CD4-positive, alpha-beta memory T cell (primary cell): ENCODE measurements around the gene SKP2. TPM values are rescaled to one million over a fixed set of nuclear protein-coding genes. Genes with fewer than 3 reads are reported as not detected.
A peak's percentile ranks its signal among the peaks of the same experiment; 100 is the strongest.

Experiments used
- CTCF ChIA-PET: fragments of 350-600 bp; sonication (Branson Sonifier 250); formaldehyde crosslinking; loops from one replicate; lab custom pipeline; 2021; ENCODE audit warnings: inconsistent platforms; ENCODE audit not compliant: partially characterized antibody; lab: Charles Lee
- POLR2A ChIA-PET: fragments of 350-600 bp; sonication (Branson Sonifier 250); formaldehyde crosslinking; loops from one replicate; lab custom pipeline; 2021; ENCODE audit not compliant: partially characterized antibody; lab: Charles Lee
- DNase-seq, 5 donors: peaks; one replicate each; pipeline versions ENCODE4 v3.0.0 to v3.0.0-alpha.2; 2020 to 2022; ENCODE audit warnings: mixed read lengths in 1 of 5
- H3K27ac ChIP-seq: one replicate; pipeline ENCODE4 v1.7.0; 2013; ENCODE audit warnings: low read depth, low read length
- H3K27me3 ChIP-seq: 2 replicates; pipeline ENCODE4 v1.7.0; 2013; ENCODE audit warnings: mild to moderate bottlenecking, low read length, moderate library complexity; ENCODE audit not compliant: insufficient read depth
- H3K36me3 ChIP-seq: 2 replicates; pipeline ENCODE4 v1.7.0; 2013; ENCODE audit warnings: mild to moderate bottlenecking, low read length, moderate library complexity; ENCODE audit not compliant: insufficient read depth
- H3K4me1 ChIP-seq: 2 replicates; pipeline ENCODE4 v1.7.0; 2013; ENCODE audit warnings: mild to moderate bottlenecking, low read length, moderate library complexity; ENCODE audit not compliant: insufficient read depth
- H3K4me3 ChIP-seq, 2 donors: one replicate each; pipeline ENCODE4 v1.7.0; 2013; ENCODE audit warnings: low read length in 2 of 2, mild to moderate bottlenecking in 1 of 2
- H3K9me3 ChIP-seq, 2 donors: one replicate each; pipeline ENCODE4 v1.7.0; 2013; ENCODE audit warnings: low read length in 2 of 2, control low read depth in 1 of 2; ENCODE audit not compliant: control insufficient read depth in 1 of 2
- H3K27ac Mint-ChIP-seq, 7 donors: one replicate each; pipeline ENCODE4 v1.8.0; 2020 to 2021; ENCODE audit warnings: mixed read lengths in 7 of 7, mild to moderate bottlenecking in 6 of 7, inconsistent platforms in 3 of 7, moderate library complexity in 3 of 7
- H3K27me3 Mint-ChIP-seq, 2 donors: one replicate each; pipeline ENCODE4 v1.8.0; 2020 to 2021; ENCODE audit warnings: mixed read lengths in 2 of 2
- H3K36me3 Mint-ChIP-seq, 2 donors: one replicate each; pipeline ENCODE4 v1.8.0; 2020 to 2021; ENCODE audit warnings: mixed read lengths in 2 of 2, inconsistent platforms in 1 of 2, mild to moderate bottlenecking in 1 of 2
- H3K4me1 Mint-ChIP-seq, 4 donors: one replicate each; pipeline ENCODE4 v1.8.0; 2020 to 2021; ENCODE audit warnings: mixed read lengths in 4 of 4, mild to moderate bottlenecking in 1 of 4
- H3K4me3 Mint-ChIP-seq, 8 donors: one replicate each; pipeline ENCODE4 v1.8.0; 2020 to 2021; ENCODE audit warnings: mixed read lengths in 8 of 8, mild to moderate bottlenecking in 7 of 8, moderate library complexity in 6 of 8, inconsistent platforms in 3 of 8
- H3K9me3 Mint-ChIP-seq, 8 donors: one replicate each; pipeline ENCODE4 v1.8.0; 2020 to 2021; ENCODE audit warnings: mixed read lengths in 8 of 8, mild to moderate bottlenecking in 5 of 8, inconsistent platforms in 3 of 8, moderate library complexity in 1 of 8
- intact Hi-C: fragments of 100-400 bp; cut with micrococcal nuclease; formaldehyde crosslinking; loops from one replicate; pipeline ENCODE4 v1.15.1; 2023
- polyA plus RNA-seq, 2 donors: library from polyadenylated mRNA; unstranded; fragments of 300-500 nt; fragmentation: Illumina TruSeq; gene quantifications; one replicate each; pipeline ENCODE4 v1.2.3, GENCODE V29; 2021
- total RNA-seq, 2 experiments: library from RNA; stranded (reverse); gene quantifications; one replicate each; pipeline ENCODE4 v1.2.3, GENCODE V29; 2021

The SKP2 gene
- total and polyA plus RNA-seq, 4 experiments from 2014 or later = 18.3 to 23.9 (median 20.1) TPM

DNA sequence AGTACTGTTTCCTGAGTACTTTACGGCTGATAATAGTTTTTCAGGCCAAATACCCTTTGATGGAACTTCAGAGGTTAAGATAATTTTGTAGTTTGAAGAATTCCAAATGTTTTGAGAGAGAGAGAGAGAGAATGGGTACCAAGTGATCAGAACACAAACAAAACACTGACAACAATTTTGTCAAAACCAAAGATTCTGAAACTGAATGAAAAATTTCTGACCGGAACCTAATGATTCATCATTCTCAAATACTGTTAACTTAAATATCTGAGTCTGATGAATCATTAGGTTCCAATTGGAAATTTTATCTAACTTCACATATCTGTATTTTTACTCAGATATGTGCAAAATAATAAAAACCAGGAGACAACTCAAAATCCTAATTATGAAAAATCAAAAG lies 4.2 kb upstream of the SKP2 start:
- H3K27ac ChIP-seq = no peak overlapping the region
- CTCF ChIA-PET = no interaction called here
- no peaks in the 10 kb centered on the region for H3K27me3 ChIP-seq
- Mint-ChIP-seq H3K9me3 (no peaks in the 10 kb centered on the region), H3K36me3 (peaks cover 0 to 22% of the 10 kb centered on the region in 2 donors), H3K4me1 (peaks cover 29 to 50% (median 36%) of the 10 kb centered on the region in 4 donors), H3K27me3 (no peaks in the 10 kb centered on the region), H3K4me3 (peak overlapping the region in 1 of 8 donors; percentile 49), H3K27ac (no peak overlapping the region)
- DNase-seq = no peak
- intact Hi-C loops = no loop called here
- H3K4me1 ChIP-seq = peaks cover 41% of the 10 kb centered on the region
- no peaks in the 10 kb centered on the region for H3K36me3 ChIP-seq
- H3K9me3 ChIP-seq = no peaks in the 10 kb centered on the region
- no peak overlapping the region for H3K4me3 ChIP-seq
- POLR2A ChIA-PET = no interaction called here

DNA sequence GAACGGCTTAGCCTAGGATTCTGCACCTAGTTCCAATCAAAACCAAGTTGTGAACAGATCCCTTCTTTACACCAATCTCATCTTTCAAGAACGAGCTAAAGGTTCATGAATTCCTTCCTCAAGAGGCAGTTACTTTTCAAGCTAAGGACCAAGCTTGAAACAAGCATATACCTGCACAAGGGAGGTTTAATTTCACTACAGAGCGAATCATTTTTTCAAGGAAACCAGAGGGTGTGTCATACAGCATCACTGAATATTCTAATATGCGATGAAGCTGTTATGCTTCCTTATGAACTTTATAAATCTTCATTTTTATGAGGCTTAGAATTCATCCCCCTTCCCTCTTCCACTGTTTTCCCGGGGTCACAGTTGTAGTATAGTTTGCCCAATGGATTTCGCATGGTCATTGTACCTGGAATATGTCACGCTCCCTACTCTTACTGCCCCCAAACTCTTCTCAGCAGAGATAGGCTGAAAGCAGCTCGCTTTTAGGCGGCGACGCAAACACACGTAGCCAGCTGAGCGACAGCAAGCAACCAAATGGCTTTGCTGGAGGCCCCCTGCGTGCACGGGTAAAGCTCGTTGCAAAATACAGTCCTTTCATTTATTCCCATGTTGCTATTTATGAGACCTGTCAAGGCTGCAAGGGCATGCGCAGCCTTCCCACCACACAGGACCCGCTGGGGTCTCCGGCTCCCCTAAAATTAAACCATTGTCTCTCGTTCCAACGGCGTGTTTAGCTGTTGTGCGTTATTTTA lies 1.1 kb upstream of the SKP2 start:
- H3K27ac ChIP-seq = peak overlapping the region; percentile 71
- no peaks in the 10 kb centered on the region for H3K27me3 ChIP-seq
- H3K9me3 Mint-ChIP-seq = no peaks in the 10 kb centered on the region
- peaks cover 44 to 73% (median 58%) of the 10 kb centered on the region in 4 donors for H3K4me1 Mint-ChIP-seq
- peaks cover 58% of the 10 kb centered on the region for H3K4me1 ChIP-seq
- H3K36me3 ChIP-seq = no peaks in the 10 kb centered on the region
- H3K4me3 ChIP-seq = peak overlapping the region; percentile 77 to 90
- no peaks in the 10 kb centered on the region for H3K9me3 ChIP-seq
- CTCF ChIA-PET = interaction anchor here (0.9 to 3.4 kb wide), 4 partner anchors 11 to 1229 kb away, joined by 3 to 17 read pairs (median 5); partner anchors contain the start of genes NADK2 and WDR70
- peak; percentile 19 to 75 (median 35) for DNase-seq
- intact Hi-C loops = loop anchor here (1.0 to 5.0 kb wide), 2 partner anchors 91 to 1314 kb away; partner anchors contain the start of gene TTC23L
- peak overlapping the region; percentile 79 to 98 (median 94) for H3K27ac Mint-ChIP-seq
- peaks cover 14 to 38% of the 10 kb centered on the region in 2 donors for H3K36me3 Mint-ChIP-seq
- H3K4me3 Mint-ChIP-seq = peak overlapping the region; percentile 93 to 98 (median 95)
- H3K27me3 Mint-ChIP-seq = no peaks in the 10 kb centered on the region
- POLR2A ChIA-PET = interaction anchor here (1.2 to 4.3 kb wide), 6 partner anchors 11 to 1221 kb away, joined by 3 to 48 read pairs (median 8); partner anchors contain the start of genes DNAJC21, NADK2, NIPBL and NUP155

GRCh38 chr5:36152324-36153297 lies 700 bp downstream of the SKP2 start:
- intact Hi-C loops = loop anchor here (1.0 to 5.0 kb wide), 4 partner anchors 724 to 1315 kb away; partner anchors contain the start of genes BRIX1, NIPBL, RAD1 and TTC23L
- Histone ChIP-seq H3K36me3 (peaks cover 5% of the 10 kb centered on the region), H3K9me3 (no peaks in the 10 kb centered on the region), H3K4me3 (peak overlapping the region; percentile 77 to 90), H3K27ac (peak overlapping the region; percentile 71), H3K4me1 (peaks cover 55% of the 10 kb centered on the region), H3K27me3 (no peaks in the 10 kb centered on the region)
- Mint-ChIP-seq H3K27ac (peak overlapping the region; percentile 79 to 98 (median 94)), H3K4me3 (peak overlapping the region; percentile 93 to 98 (median 95)), H3K27me3 (no peaks in the 10 kb centered on the region), H3K4me1 (peaks cover 43 to 75% (median 54%) of the 10 kb centered on the region in 4 donors), H3K9me3 (no peaks in the 10 kb centered on the region), H3K36me3 (peaks cover 30 to 55% of the 10 kb centered on the region in 2 donors)
- DNase-seq = peak in 2 of 5 donors; percentile 1 to 3
- ChIA-PET CTCF (interaction anchor here (1.5 to 3.4 kb wide), 3 partner anchors 15 to 89 kb away, joined by 5 to 17 read pairs (median 7); partner anchors contain the start of gene NADK2), POLR2A (interaction anchor here (0.6 to 4.3 kb wide), 10 partner anchors 12 to 1314 kb away, joined by 3 to 48 read pairs (median 5); partner anchors contain the start of genes DNAJC21, NADK2, NIPBL and NUP155)

- no peak for DNase-seq
- peak overlapping the region; percentile 25 to 84 (median 64) for H3K4me3 Mint-ChIP-seq
- CTCF ChIA-PET = interaction anchor here (1.5 to 3.4 kb wide), 3 partner anchors 14 to 89 kb away, joined by 5 to 17 read pairs (median 7); partner anchors contain the start of gene NADK2
- Histone ChIP-seq H3K27ac (no peak overlapping the region), H3K36me3 (peaks cover 5% of the 10 kb centered on the region), H3K4me1 (peaks cover 48% of the 10 kb centered on the region), H3K27me3 (no peaks in the 10 kb centered on the region), H3K9me3 (no peaks in the 10 kb centered on the region), H3K4me3 (no peak overlapping the region)
- POLR2A ChIA-PET = interaction anchor here (2.8 to 4.3 kb wide), 4 partner anchors 15 to 1224 kb away, joined by 11 to 48 read pairs (median 12); partner anchors contain the start of genes DNAJC21, NADK2 and NIPBL
- peaks cover 46 to 76% (median 53%) of the 10 kb centered on the region in 4 donors for H3K4me1 Mint-ChIP-seq
- intact Hi-C loops = loop anchor here (2.0 to 5.0 kb wide), 2 partner anchors 1226 to 1316 kb away; partner anchors contain the start of genes TTC23L and WDR70
- no peaks in the 10 kb centered on the region for H3K27me3 Mint-ChIP-seq
- peaks cover 34 to 60% of the 10 kb centered on the region in 2 donors for H3K36me3 Mint-ChIP-seq
- peak overlapping the region in 2 of 7 donors; percentile 1 to 57 for H3K27ac Mint-ChIP-seq
- no peaks in the 10 kb centered on the region for H3K9me3 Mint-ChIP-seq
Observed at GRCh38 chr5:36153298-36153677, 1.4 kb downstream of the SKP2 start.

DNA sequence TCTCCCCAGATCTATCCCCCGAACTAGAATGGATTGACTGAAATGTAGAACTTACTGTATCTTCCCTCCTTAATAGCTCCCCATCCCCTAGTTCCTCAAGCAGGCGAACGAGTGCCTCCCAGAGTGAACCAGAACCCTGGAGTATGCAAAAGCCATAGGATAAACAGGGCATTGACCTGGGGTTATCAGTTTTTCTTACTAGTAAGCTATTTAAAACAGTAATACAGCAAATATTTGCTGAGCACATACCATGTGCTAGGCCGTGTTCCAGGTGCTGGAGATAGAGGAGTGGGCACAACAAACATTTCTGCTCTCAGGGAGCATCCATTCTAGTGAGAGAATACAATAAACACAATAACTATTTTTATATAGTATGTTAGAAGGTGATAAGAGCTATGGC lies 1.8 kb downstream of the SKP2 start:
- peak overlapping the region; percentile 25 to 84 (median 64) for H3K4me3 Mint-ChIP-seq

GRCh38 chr5:36155291-36155690 lies 3.4 kb downstream of the SKP2 start:
- Histone ChIP-seq H3K4me3 (no peak overlapping the region), H3K4me1 (peaks cover 29% of the 10 kb centered on the region), H3K36me3 (peaks cover 12% of the 10 kb centered on the region), H3K27ac (no peak overlapping the region), H3K9me3 (no peaks in the 10 kb centered on the region), H3K27me3 (no peaks in the 10 kb centered on the region)
- Mint-ChIP-seq H3K4me3 (no peak overlapping the region), H3K27me3 (no peaks in the 10 kb centered on the region), H3K4me1 (peaks cover 43 to 76% (median 50%) of the 10 kb centered on the region in 4 donors), H3K27ac (no peak overlapping the region), H3K9me3 (no peaks in the 10 kb centered on the region), H3K36me3 (peaks cover 50 to 78% of the 10 kb centered on the region in 2 donors)
- ChIA-PET POLR2A (no interaction called here), CTCF (no interaction called here)
- DNase-seq = no peak
- intact Hi-C loops = no loop called here

More for the DNA sequence above, 1.8 kb downstream of the SKP2 start:
- H3K27me3 Mint-ChIP-seq = no peaks in the 10 kb centered on the region
- CTCF ChIA-PET = interaction anchor here (0.8 to 3.4 kb wide), 4 partner anchors 11 to 88 kb away, joined by 3 to 17 read pairs (median 6); partner anchors contain the start of gene NADK2
- DNase-seq = no peak
- Histone ChIP-seq H3K4me3 (no peak overlapping the region), H3K27me3 (no peaks in the 10 kb centered on the region), H3K9me3 (no peaks in the 10 kb centered on the region), H3K27ac (no peak overlapping the region), H3K4me1 (peaks cover 43% of the 10 kb centered on the region), H3K36me3 (peaks cover 5% of the 10 kb centered on the region)
- POLR2A ChIA-PET = interaction anchor here (2.8 to 4.3 kb wide), 3 partner anchors 15 to 723 kb away, joined by 11 to 48 read pairs (median 11); partner anchors contain the start of genes NADK2 and NIPBL
- H3K9me3 Mint-ChIP-seq = no peaks in the 10 kb centered on the region
- H3K27ac Mint-ChIP-seq = peak overlapping the region in 5 of 7 donors; percentile 1 to 57 (median 5)
- peaks cover 37 to 64% of the 10 kb centered on the region in 2 donors for H3K36me3 Mint-ChIP-seq
- intact Hi-C loops = loop anchor here (2.0 to 5.0 kb wide), 2 partner anchors 1225 to 1316 kb away; partner anchors contain the start of genes TTC23L and WDR70
- peaks cover 47 to 80% (median 55%) of the 10 kb centered on the region in 4 donors for H3K4me1 Mint-ChIP-seq
